ENCODE data around the gene TPRG1. TPM values are rescaled to one million over a fixed set of nuclear protein-coding genes. Genes with fewer than 3 reads are reported as not detected.

TPRG1 gene
- total RNA-seq, 2 donors from 2014 or later = 0.69 to 1.3 TPM

GRCh38 chr3:189344996-189345395 lies 173.2 kb downstream of the TPRG1 start:
- no peak overlapping the region for H3K4me3 Mint-ChIP-seq
- Histone ChIP-seq H3K27me3 (ENCODE audit: control insufficient read depth, insufficient read depth, low read length, poor library complexity, severe bottlenecking) (peaks cover 39% of the 10 kb centered on the region), H3K27ac (ENCODE audit: low read depth, low read length) (no peak overlapping the region), H3K9ac (ENCODE audit: extremely low read depth, low read length, poor library complexity, severe bottlenecking) (no peak overlapping the region), H3K4me1 (ENCODE audit: control insufficient read depth, insufficient read depth, low read length) (peaks cover 4% of the 10 kb centered on the region), H3K36me3 (ENCODE audit: control insufficient read depth, insufficient read depth, low read length) (no peaks in the 10 kb centered on the region), H3K4me3 (ENCODE audit: low read length) (peak overlapping the region; percentile 12), H3K9me3 (ENCODE audit: control insufficient read depth, low read length) (no peaks in the 10 kb centered on the region)
- TF ChIP-seq CTCF (conservative IDR thresholded peaks at IDR 0.05) = no peak
- peaks cover 28% of the 10 kb centered on the region for H3K27me3 Mint-ChIP-seq (ENCODE audit: insufficient read depth)
- no peak for DNase-seq
- no peaks in the 10 kb centered on the region for H3K36me3 Mint-ChIP-seq (ENCODE audit: low read depth)
- no peak overlapping the region for H3K27ac Mint-ChIP-seq
- WGBS, 2 experiments (ENCODE audit: insufficient coverage in 1 of 2, insufficient read length in 1 of 2) = 79 to 90% methylated on average over 2 to 5 of the region's 5 CpGs
- peaks cover 9% of the 10 kb centered on the region for H3K4me1 Mint-ChIP-seq
- H3K9me3 Mint-ChIP-seq = no peaks in the 10 kb centered on the region

- Histone ChIP-seq H3K9me3 (ENCODE audit: control insufficient read depth, low read length) (no peaks in the 10 kb centered on the region), H3K36me3 (ENCODE audit: control insufficient read depth, insufficient read depth, low read length) (no peaks in the 10 kb centered on the region), H3K9ac (ENCODE audit: extremely low read depth, low read length, poor library complexity, severe bottlenecking) (no peak overlapping the region), H3K27me3 (ENCODE audit: control insufficient read depth, insufficient read depth, low read length, poor library complexity, severe bottlenecking) (peaks cover 17% of the 10 kb centered on the region), H3K27ac (ENCODE audit: low read depth, low read length) (no peak overlapping the region), H3K4me1 (ENCODE audit: control insufficient read depth, insufficient read depth, low read length) (peaks cover under 1% of the 10 kb centered on the region), H3K4me3 (ENCODE audit: low read length) (no peak overlapping the region)
- 83 to 100% methylated on average over 1 to 3 of the region's 3 CpGs for WGBS, 2 experiments (ENCODE audit: insufficient coverage in 1 of 2, insufficient read length in 1 of 2)
- Mint-ChIP-seq H3K9me3 (no peaks in the 10 kb centered on the region), H3K27ac (no peak overlapping the region), H3K4me1 (peaks cover 3% of the 10 kb centered on the region), H3K27me3 (ENCODE audit: insufficient read depth) (peaks cover 7% of the 10 kb centered on the region), H3K36me3 (ENCODE audit: low read depth) (no peaks in the 10 kb centered on the region), H3K4me3 (no peak overlapping the region)
- no peak for DNase-seq
- no peak for TF ChIP-seq CTCF (conservative IDR thresholded peaks at IDR 0.05)
These were observed 178.0 kb downstream of the TPRG1 start for GRCh38 chr3:189349772-189350171.

GRCh38 chr3:189353318-189353965 lies 181.7 kb downstream of the TPRG1 start:
- peaks cover 6% of the 10 kb centered on the region for H3K4me1 Mint-ChIP-seq
- H3K4me1 ChIP-seq (ENCODE audit: control insufficient read depth, insufficient read depth, low read length) = no peaks in the 10 kb centered on the region
- no peak overlapping the region for H3K27ac ChIP-seq (ENCODE audit: low read depth, low read length)
- TF ChIP-seq CTCF (conservative IDR thresholded peaks at IDR 0.05) = no peak
- H3K36me3 ChIP-seq (ENCODE audit: control insufficient read depth, insufficient read depth, low read length) = no peaks in the 10 kb centered on the region
- H3K9me3 ChIP-seq (ENCODE audit: control insufficient read depth, low read length) = no peaks in the 10 kb centered on the region
- no peak overlapping the region for H3K9ac ChIP-seq (ENCODE audit: extremely low read depth, low read length, poor library complexity, severe bottlenecking)
- H3K4me3 ChIP-seq (ENCODE audit: low read length) = no peak overlapping the region
- no peaks in the 10 kb centered on the region for H3K9me3 Mint-ChIP-seq
- no peak for DNase-seq
- no peak overlapping the region for H3K4me3 Mint-ChIP-seq
- no peaks in the 10 kb centered on the region for H3K36me3 Mint-ChIP-seq (ENCODE audit: low read depth)
- H3K27me3 ChIP-seq (ENCODE audit: control insufficient read depth, insufficient read depth, low read length, poor library complexity, severe bottlenecking) = no peaks in the 10 kb centered on the region
- 98 to 100% methylated on average over 2 to 5 of the region's 5 CpGs for WGBS, 2 experiments (ENCODE audit: insufficient coverage in 1 of 2, insufficient read length in 1 of 2)
- H3K27me3 Mint-ChIP-seq (ENCODE audit: insufficient read depth) = no peaks in the 10 kb centered on the region
- H3K27ac Mint-ChIP-seq = no peak overlapping the region

All from endodermal cell (in vitro differentiated cells).